Measurements from ENCODE around the gene TBC1D22A.
"Not testable (repeated sequence)": the region's sequence is repeated elsewhere in the genome, so short reads cannot be mapped to it uniquely, and the experiment has no call there.

TBC1D22A gene

DNA sequence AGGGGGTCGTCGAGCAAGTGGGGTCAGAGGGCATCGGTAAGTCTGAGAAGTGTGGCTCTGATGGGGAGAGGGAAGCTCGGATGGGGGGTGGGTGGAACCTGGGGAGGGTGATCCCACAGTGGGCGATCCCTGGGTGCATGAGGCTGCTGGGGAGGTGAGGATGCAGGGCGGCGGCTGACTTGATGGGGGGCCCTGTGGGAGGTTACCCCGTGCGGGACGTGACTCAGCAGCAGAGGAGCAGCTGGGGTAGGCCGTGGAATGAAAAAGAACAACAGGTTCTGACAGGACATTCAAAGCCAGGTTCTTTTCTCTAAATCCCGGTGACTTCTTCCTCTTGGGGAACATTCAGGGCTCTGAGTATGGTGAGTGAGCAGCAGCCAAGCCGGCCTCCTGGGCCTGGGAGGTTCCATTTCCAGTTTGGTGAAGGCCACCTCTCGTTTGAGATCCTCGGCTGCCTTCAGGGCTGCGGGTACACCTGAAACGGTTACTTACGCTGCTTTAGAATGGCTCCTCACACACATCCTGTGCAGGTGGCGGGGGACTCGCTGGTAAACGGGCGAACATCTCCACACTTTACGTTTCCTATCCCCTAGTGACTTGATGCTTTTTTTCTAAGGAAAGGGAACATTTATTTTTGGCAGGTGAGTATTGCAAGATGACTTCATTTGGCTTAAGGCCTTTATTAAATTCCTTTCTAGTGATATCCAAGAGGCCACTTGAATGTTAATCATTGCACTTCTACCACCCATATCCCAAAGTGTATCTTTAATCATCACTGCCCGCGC, 278.2 kb downstream of the TBC1D22A start:
- DNase-seq = no peak

DNA sequence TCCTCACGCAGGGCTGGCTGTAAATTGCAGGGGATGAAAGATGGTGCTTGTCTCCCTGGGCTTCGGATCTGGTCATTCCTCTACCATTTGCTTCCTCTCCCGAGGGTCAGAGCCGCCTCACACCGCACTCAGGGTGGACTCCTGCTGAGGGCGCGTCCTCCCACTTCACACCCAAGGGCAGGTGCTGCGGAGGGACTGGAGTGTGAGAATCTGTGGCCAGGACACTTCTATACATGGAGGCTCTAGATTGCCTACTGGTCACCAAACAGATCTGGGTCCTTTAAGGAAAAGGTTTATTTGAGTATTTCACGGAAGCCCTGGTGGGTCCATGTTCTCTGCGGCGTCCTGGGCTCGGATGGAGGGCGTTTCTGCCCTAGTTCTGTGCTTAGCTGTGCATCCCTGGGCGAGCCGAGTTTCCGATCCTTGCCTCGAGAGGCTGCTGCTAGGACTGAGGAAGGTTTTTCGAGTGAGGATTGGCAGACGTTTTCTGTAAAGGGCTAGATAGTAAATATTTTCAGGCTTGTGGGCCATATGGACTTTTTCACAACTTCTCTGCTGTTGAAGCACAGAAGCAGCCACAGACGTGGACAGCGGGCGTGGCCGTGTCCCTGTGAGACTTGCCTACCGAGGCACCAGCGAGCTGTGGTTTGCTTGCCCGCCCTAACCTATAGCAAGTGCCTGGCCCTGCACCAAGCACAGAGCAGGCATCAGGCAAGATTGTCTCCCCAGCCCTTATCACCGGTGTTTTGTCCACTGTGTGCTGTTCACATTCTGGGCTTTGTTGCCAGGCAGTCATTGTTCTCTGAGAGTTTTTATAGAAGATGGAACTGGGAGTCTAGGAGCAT, 279.0 kb downstream of the TBC1D22A start:
- no peak for DNase-seq

DNA sequence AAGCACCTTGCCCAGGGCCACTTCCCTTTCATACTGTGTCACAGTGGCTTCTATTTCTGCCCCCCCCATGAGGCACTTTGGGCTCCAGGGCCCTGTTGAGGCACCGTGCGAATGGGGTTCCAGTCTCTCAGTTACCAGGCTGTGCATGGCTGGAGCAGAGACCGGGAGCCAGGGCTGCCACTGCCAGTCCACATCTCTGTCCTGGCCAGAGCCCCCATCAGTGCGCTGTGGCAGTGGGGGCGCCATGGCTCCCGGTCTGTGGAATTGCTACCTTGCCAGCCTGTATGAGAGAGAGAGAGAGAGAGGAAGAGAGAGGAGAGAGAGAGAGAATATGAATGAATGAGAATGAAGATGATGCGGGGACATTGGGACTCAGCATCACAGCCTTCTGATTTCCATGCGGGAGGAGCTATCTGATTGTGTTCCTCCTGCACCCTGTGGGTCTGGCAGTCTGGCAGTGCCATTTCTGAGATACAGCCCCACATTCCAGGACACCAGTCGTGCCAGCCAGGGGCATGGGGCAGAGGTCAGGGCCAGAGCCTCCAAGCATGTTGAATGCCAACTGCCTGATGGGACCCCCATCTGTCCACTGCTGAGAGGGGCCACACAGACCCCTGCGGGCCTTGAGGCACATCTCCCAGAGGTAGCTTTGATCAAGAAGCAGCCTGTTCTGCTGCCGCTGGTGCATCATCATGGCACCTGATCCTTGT, 279.8 kb downstream of the TBC1D22A start:
- no peak for DNase-seq

DNA sequence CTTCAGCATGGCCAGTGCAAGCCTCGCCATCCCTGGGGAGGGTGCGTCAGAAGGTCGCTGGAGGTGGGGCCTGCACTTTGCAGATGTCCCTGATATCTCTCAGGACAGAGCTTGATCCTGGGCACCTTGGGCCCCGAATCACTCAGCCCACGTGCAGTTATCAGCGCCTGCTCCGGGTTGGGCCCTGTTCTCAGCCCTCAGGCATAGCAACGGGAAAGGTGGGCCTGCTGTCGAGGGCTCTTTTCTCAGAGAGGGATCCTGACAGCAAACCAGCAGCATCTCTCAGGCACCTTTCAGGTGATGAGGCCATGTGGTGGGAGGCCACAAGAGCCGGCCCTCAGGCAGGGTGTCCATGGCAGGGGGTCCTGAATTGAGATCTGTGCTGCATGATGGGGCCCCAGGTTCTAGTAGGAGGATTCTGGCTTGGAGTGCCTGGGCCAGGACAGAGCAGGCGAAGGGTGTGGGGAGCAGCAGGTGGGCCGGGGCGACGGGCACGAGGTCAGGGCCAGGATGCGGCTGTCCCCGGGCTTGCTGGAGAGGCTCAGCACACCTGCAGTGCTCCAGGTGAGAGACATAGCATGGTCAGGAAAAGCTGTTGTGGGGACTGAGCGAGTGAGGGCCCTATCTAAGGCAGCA, 280.5 kb downstream of the TBC1D22A start:
- DNase-seq = no peak

DNA sequence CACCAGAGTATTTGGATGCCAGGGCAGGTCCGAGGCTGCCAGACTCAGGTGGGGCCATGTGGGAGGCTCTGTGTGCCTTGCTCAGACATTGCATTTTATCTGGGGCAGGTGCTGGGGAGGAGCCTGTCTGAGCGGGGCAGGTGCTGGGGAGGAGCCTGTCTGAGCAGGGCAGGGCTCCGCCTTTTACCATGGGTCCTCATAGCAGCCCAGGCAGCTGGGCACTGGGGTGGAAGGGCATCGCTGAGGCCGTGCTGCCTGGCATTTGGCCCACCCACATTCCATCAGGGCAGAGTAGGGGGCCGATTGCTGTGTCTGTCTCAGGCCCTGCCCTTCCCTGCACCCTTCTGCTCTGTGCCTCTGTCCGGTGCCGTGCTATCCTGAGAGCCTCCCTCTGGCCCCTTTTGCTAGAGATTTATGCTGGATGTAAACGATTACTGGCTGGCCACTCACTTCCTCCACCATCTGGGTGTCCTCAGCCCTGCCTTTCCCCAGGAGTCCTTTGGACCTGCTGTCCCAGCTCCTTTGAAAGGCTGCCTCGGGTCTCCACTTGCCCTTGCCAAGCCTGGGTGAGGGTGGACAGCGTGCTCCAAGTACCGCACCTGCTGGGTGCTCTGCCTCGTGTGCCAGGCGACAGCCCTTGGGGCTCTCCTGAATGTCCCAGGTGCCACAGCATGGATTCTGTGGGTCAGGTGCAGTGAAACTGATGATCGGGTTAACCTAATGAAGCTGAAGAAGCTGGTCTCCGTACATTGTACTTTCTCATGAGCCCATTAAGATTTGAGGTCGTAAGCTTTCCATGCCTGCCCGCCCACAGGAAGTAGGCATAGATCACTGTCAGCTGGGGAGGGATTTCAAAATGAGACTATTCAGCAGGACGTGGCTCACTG, 281.6 kb downstream of the TBC1D22A start:
- DNase-seq = peak; percentile 72

DNA sequence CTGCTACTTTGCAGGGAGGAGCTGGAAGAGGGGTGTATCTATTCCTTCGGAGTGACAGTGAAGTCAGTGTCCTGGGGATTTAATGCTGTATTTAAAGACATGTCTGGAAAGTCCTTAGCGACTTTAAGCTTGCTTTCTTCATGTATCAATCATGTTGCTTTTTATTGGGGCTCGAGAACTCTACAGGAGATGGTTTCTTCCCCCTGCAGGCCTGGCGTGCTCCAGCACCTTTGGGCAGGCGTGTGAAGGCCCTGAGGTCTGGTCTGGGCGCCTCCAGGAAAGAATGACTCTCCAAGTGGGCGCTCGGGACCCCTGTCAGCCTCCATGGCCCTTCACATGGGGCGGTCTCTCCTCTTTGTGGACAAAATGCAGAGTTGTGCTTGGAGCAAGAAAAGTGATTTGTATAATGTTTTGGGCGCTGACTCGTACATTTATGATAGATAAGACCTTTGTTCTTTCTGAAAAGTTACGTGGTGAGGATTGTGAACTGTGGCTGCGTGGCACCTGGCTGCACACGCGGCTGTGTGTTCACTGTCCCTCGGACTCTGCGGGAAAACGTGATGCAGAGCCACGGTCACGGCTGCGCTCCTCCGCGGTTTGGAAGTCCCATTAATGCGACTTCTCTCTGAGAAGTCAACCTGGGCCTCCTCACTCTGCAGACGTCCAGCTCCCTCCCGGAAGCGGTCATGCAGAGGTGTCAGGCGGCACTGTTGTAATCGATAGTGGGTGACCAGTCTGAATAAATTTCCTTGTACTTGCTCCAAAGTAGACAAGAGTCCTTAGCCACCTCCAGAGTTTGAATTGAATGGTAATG, 282.5 kb downstream of the TBC1D22A start:
- DNase-seq = no peak

DNA sequence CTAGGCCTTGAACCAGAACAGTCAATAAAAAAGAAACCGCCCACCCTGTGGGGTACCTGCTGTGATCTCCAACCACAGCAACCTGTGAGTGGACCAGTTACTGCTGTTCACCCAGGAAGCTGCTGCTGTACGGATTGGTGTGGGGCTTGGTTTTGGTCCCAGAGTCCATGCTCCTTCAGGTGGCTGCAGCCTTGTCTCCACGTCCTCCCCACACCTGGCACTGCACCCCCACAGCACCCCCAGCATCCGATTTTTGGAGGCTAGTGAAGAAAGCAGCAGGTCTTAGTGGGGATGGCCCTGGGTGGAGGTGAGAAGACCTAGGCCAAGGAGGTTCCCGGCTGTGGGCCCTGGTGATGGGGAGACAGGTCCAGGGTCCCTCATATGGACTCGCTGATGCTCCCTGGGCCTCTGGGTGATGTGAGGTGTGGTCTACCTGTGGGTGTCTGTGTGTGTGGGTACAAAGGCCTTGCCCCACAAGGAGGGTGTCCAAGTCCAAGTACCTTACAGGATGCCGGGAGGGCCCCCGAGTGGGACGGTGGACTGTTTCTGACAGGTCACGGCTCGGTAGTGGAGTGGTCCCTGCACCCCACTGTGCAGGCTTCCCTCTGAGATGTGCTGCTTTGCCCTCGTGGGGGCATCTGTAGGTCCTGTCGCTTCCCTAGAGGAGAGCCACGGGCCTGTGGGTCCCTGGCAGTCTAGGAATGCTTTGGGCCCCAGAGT, 283.4 kb downstream of the TBC1D22A start:
- DNase-seq = no peak

DNA sequence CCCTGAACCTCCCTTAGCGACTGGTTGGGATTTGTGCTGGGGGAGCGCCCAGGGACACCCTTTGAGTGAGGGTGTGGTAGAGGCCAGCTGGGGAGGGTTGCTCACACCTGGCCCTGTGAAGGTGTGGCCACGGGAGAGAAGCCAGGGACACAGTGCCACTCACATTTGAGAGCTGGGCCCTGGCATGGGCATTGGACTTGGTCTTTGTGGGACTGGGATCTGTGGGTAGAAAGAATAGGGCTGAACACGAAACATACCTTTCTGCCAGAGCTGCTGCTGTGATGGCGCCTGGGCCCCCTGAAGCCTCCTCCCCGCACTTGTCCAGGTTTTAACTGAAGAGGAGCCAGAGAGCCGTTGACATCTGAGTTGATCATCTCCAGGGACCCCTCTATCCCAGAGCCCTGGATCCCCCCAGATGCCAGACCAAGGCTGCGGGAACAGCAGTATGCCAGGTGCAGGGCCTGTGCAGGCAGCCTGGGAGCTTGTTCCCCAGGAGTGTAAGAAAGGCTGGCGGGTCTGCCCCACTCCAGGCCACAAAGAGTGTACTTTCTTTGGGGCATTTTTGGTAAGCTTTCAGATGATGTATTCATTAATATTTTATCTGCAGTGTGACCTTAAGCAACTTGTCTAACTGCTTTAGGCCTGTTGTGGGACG, 284.1 kb downstream of the TBC1D22A start:
- DNase-seq = no peak

DNA sequence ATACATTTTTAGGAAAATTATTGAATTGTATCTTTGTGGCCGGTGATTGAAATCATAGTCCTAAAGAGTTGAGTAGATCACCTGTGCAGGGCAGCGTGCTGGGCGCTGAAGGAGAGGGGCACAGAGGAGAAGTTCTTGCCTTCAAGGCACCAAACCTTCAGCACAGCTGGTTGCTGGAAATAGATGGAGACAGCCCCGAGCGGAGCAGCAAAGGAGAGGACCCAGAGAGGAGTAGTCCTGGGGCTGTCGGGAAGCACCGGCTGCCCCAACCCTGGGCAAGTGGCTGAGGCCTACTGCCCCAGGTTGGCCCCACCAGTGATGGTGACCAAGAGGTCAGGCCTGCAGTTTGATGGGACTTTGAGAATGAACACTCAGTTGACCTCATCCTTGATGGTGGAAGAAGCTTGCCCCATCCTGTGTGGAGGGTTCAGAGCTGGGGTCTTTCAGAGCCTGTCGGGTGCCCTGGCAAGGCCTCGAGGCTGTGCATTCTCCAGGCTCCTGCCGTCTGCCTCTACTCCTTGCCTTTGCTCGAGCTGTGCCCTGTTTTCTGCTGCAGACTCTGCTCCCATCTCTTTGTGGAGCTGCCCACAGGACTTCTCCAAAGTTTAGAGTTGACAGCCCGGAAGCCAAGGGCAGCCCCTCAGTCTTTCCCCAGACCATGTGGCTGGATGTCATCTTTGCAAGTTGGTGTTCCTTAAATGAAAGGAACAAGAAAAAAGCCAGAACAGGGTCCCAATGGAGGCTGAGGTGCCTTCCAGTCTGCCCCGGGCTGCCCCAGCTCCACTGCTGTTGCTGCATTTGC, 285.1 kb downstream of the TBC1D22A start:
- no peak for DNase-seq

DNA sequence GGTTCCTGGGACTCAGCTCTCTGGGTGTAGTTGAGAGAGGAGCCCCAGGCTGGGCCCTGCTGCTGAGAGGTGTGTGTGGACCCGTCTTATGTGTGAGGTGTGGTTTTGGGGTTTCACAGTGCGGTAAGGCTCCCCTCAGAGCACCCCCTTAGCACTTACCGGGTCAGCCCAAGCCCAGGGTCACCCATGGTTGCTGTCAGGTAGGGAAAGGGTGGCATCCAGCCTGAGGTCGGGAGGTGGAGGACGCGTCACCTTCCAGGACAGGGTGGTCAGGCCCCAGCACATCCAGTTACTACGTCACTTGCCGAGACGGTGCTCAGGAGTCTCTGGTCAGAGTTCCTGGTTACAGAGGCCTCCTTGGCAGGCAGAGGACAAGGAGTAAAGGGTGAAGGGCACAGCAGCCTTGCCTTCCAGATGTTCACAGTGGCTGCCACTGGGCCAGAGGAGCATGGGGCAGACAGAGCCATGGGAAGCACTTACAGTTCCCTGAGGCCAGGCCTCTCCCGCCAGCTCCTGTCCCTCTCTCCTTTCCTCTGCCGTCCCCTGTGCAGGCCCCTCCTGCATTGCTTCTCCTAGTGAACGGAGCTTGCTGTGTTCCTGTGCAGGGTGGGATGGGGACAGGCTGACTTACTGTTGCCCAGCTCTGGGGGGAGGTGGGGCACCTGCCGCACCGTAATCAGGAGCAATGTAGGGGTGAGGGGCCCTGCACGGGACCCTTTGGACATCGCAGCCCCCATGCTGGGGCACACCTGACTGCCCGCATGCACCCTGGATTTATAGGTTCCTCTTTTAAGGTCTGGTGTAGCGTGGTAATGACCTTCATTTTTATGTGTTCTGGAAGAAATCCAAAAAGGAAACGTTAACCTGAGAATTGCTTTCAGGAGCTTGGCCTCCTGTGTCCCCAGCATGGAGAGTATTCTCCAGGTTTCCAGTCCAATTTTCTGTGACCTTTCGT, 285.9 kb downstream of the TBC1D22A start:
- DNase-seq = no peak

DNA sequence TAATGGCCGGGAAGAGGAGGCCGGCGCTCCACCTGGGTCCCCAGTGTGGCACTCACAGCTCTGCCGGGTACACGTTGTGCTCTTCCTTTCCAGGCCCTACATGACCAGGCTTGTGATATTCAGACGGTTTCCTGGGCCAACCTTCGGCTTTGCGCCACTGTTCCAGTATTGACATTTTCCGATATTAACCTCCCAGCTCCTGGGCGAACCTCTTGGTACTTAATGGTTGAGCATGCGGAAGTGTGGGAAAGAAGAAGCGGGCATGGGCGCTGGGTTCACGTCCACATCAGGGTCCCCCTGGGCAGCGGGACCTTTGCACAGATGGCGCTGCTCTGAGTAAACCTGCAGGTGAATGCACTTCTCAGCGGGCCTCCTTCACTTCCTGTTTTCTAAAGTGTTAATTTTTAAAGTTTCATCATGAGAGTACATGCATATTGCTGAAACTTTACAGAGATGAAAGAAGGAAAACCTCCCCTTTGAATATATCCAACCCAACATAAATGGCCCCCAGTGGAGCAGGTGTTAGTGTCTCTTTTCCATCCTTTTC, 286.7 kb downstream of the TBC1D22A start:
- peak; percentile 7 for DNase-seq

DNA sequence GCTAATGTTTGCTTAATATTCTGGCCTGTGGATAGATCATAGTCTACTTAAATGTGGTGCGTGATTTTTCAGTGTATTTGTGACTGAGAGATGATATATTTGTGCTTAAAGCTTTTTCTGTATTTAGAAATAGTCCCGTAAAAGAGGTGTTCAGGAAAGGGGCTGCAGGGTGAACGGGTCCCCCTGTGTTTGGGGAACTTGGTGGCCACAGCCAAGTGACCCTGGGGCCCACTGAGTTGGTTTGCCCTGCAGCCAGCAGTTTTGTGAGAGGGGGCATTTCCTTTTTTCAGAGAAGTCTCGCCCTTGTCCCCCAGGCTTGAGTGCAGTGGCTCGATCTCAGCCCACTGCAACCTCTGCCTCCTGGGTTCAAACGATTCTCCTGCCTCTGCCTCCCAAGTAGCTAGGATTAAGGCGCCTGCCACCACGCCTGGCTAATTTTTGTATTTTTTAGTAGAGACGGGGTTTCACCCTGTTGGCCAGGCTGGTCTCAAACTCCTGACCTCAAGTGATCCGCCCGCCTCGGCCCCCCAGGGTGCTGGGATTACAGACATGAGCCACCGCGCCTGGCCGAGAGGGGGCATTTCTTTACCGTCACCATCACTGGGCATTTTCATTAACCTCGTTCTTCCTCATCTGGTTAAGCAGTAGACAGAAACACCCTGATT, 287.4 kb downstream of the TBC1D22A start:
- not testable (repeated sequence) for DNase-seq

DNA sequence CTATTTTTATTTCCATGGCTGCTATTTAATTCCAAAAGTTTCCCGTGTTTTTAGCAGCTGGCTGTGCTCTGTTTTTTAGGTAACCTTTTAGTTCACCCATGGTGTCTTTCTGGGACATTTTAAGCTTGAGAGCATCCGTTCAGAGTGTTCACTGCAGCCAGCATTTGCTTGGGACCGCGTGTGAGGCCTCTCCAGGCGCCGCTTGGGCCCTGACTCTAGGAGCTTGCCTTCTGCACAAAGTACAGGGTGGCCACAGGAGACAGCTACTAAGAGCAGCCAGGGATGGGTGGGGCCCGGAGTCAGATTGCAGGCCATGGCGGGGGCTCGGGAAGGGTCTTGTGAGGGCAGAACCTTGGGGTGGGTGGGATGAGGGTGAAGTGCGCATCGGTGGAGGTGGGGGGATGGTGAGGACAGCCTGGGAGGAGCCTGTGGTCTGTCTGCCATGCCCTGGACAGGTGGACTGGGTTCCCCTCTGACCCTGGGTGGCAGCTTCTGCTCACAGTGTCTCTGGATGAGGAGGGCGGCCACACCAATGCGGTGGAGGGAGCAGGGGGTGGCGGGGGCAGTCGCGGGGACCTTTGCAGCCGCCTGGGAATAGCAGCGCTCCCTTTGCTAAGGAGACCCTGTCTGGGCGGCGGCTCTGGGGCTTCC, 288.1 kb downstream of the TBC1D22A start:
- DNase-seq = no peak

DNA sequence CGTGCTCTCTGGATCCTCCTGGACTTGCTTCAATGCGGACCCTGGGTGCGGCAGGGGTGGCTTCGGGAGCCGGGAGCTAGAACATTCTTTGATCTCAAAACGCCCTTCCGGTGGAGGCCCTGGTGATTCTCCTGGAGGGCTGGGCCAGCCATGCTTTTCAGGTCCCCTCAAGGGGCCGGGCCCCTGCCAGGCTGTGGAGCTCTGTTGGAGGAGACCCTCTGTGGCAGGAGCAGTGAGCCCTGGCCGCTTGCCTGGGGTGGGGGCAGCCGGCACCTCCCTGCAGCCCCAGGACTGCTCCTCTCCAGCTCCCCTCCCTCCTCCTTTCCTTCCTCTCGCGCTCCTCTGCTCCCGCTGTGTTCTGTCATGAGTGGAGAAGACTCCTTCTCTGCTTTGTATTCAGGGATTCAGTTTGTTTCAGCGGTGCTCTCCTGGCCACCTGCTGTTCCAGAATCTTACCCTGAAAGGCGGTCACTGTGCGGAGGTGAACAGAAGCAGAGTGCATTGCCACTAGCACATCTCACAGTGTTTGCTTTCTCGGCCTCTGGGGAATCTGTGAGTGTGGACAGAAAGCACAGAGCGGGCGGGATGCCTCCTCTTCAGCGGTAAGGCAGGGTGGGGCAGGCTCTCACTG, 289.1 kb downstream of the TBC1D22A start:
- DNase-seq = no peak

DNA sequence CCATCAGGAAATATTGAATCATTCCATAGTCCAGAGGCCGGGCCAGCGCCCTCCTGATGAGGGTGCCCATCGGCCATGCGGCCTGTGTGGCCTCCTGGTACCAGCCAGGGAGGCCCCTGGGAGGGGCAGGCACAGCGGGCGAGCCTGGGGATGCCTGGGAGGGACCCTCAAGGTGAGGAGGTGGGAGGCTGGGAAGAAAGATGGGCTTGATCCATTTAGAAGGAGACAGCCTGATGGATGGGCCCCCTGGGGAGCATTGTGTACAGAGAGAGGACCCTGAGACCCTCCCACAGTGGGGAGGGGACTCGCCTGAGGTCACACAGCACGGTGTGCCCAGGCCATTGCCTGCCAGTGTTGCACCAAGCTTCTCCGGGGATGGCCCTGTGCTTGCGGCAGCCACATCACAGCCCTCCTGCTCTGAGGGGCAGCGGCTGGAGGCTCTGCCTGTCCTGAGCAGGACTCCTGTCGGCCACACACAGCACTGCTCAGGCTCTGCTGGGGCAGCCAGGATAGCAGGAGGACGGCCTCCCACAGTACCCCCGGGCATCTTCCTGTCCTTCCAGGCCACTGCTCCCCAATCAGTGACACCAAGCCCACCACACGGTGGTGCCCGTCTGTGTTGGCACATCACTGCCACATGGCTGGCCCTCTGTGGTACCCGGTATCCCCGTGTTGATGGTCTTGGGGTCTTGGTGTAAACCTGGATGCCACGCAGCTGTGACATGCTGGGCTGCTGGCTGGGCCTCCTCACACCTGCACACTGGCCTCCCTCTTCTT, 290.0 kb downstream of the TBC1D22A start:
- DNase-seq = no peak
